Measurements from ENCODE around the gene RHBDD2. TPM values are rescaled to one million over a fixed set of nuclear protein-coding genes. Genes with fewer than 3 reads are reported as not detected.
"Not testable (repeated sequence)": the region's sequence is repeated elsewhere in the genome, so short reads cannot be mapped to it uniquely, and the experiment has no call there.

RHBDD2 gene
- total and polyA plus RNA-seq, 4 donors, result 25.1 to 102 (median 82.0) TPM

GRCh38 chr7:75847707-75848106 is 31.1 kb upstream of the RHBDD2 start:
- Histone ChIP-seq H3K27ac (ENCODE audit: low read depth in 1 of 2, low read length in 1 of 2) (no peak overlapping the region), H3K4me3 (no peak overlapping the region), H3K4me1 (ENCODE audit: control insufficient read depth in 5 of 5, insufficient read depth in 5 of 5, low read length in 5 of 5) (peaks cover 1 to 12% (median 4%) of the 10 kb centered on the region in 5 donors), H3K27me3 (ENCODE audit: control insufficient read depth in 3 of 3, insufficient read depth in 3 of 3, low read length in 2 of 3) (no peaks in the 10 kb centered on the region), H3K36me3 (ENCODE audit: control insufficient read depth in 4 of 4, insufficient read depth in 4 of 4, low read length in 4 of 4) (no peaks in the 10 kb centered on the region), H3K9ac (ENCODE audit: insufficient read depth in 1 of 2, low read length in 2 of 2) (no peak overlapping the region), H3K9me3 (ENCODE audit: control insufficient read depth in 4 of 4, insufficient read depth in 3 of 4, low read length in 3 of 4) (no peaks in the 10 kb centered on the region)
- DNase-seq, result no peak
- 48 to 68% methylated on average over 7 of the region's 7 CpGs for WGBS, 2 donors
- TF ChIP-seq CTCF (IDR thresholded peaks at IDR 0.05; ENCODE audit: control extremely low read depth, extremely low read depth), result no peak
- ATAC-seq (ENCODE audit: insufficient read depth, low FRiP score), result peak; percentile 27

- no peaks in the 10 kb centered on the region for H3K36me3 ChIP-seq (ENCODE audit: control insufficient read depth in 4 of 4, insufficient read depth in 4 of 4, low read length in 4 of 4)
- DNase-seq (no peak), ATAC-seq (ENCODE audit: insufficient read depth, low FRiP score) (no peak)
- no peaks in the 10 kb centered on the region for H3K9me3 ChIP-seq (ENCODE audit: control insufficient read depth in 4 of 4, insufficient read depth in 3 of 4, low read length in 3 of 4)
- peaks cover 0 to 1% (median 0%) of the 10 kb centered on the region in 5 donors for H3K4me1 ChIP-seq (ENCODE audit: control insufficient read depth in 5 of 5, insufficient read depth in 5 of 5, low read length in 5 of 5)
- TF ChIP-seq CTCF (IDR thresholded peaks at IDR 0.05; ENCODE audit: control extremely low read depth, extremely low read depth), result no peak
- no peak overlapping the region for H3K9ac ChIP-seq (ENCODE audit: insufficient read depth in 1 of 2, low read length in 2 of 2)
- H3K4me3 ChIP-seq, result no peak overlapping the region
- H3K27ac ChIP-seq (ENCODE audit: low read depth in 1 of 2, low read length in 1 of 2), result no peak overlapping the region
- WGBS, 2 donors, result 65 to 76% methylated on average over 3 of the region's 3 CpGs
- H3K27me3 ChIP-seq (ENCODE audit: control insufficient read depth in 3 of 3, insufficient read depth in 3 of 3, low read length in 2 of 3), result no peaks in the 10 kb centered on the region
Observed at GRCh38 chr7:75849573-75849972, 29.3 kb upstream of the RHBDD2 start.

GRCh38 chr7:75850235-75850634 is 28.6 kb upstream of the RHBDD2 start:
- Histone ChIP-seq H3K27me3 (ENCODE audit: control insufficient read depth in 3 of 3, insufficient read depth in 3 of 3, low read length in 2 of 3) (no peaks in the 10 kb centered on the region), H3K9me3 (ENCODE audit: control insufficient read depth in 4 of 4, insufficient read depth in 3 of 4, low read length in 3 of 4) (no peaks in the 10 kb centered on the region), H3K4me3 (no peak overlapping the region), H3K27ac (ENCODE audit: low read depth in 1 of 2, low read length in 1 of 2) (no peak overlapping the region), H3K4me1 (ENCODE audit: control insufficient read depth in 5 of 5, insufficient read depth in 5 of 5, low read length in 5 of 5) (peaks cover 0 to 1% (median 0%) of the 10 kb centered on the region in 5 donors), H3K36me3 (ENCODE audit: control insufficient read depth in 4 of 4, insufficient read depth in 4 of 4, low read length in 4 of 4) (no peaks in the 10 kb centered on the region), H3K9ac (ENCODE audit: insufficient read depth in 1 of 2, low read length in 2 of 2) (no peak overlapping the region)
- no peak for TF ChIP-seq CTCF (IDR thresholded peaks at IDR 0.05; ENCODE audit: control extremely low read depth, extremely low read depth)
- ATAC-seq (ENCODE audit: insufficient read depth, low FRiP score) (no peak), DNase-seq (no peak)
- 44 to 59% methylated on average over 4 of the region's 4 CpGs for WGBS, 2 donors

- DNase-seq (no peak), ATAC-seq (ENCODE audit: insufficient read depth, low FRiP score) (peak; percentile 38)
- Histone ChIP-seq H3K4me3 (no peak overlapping the region), H3K27ac (ENCODE audit: low read depth in 1 of 2, low read length in 1 of 2) (no peak overlapping the region), H3K36me3 (ENCODE audit: control insufficient read depth in 4 of 4, insufficient read depth in 4 of 4, low read length in 4 of 4) (no peaks in the 10 kb centered on the region), H3K27me3 (ENCODE audit: control insufficient read depth in 3 of 3, insufficient read depth in 3 of 3, low read length in 2 of 3) (no peaks in the 10 kb centered on the region), H3K4me1 (ENCODE audit: control insufficient read depth in 5 of 5, insufficient read depth in 5 of 5, low read length in 5 of 5) (peaks cover 0 to 1% (median 0%) of the 10 kb centered on the region in 5 donors), H3K9ac (ENCODE audit: insufficient read depth in 1 of 2, low read length in 2 of 2) (no peak overlapping the region), H3K9me3 (ENCODE audit: control insufficient read depth in 4 of 4, insufficient read depth in 3 of 4, low read length in 3 of 4) (no peaks in the 10 kb centered on the region)
- no peak for TF ChIP-seq CTCF (IDR thresholded peaks at IDR 0.05; ENCODE audit: control extremely low read depth, extremely low read depth)
- WGBS, 2 donors, result 71 to 72% methylated on average over 5 of the region's 5 CpGs
Observed at GRCh38 chr7:75854233-75854632, 24.6 kb upstream of the RHBDD2 start.

GRCh38 chr7:75854813-75855345 is 24.0 kb upstream of the RHBDD2 start:
- DNase-seq; H3K27me3 ChIP-seq (ENCODE audit: control insufficient read depth in 3 of 3, insufficient read depth in 3 of 3, low read length in 2 of 3); ATAC-seq (ENCODE audit: insufficient read depth, low FRiP score); H3K27ac ChIP-seq (ENCODE audit: low read depth in 1 of 2, low read length in 1 of 2); H3K36me3 ChIP-seq (ENCODE audit: control insufficient read depth in 4 of 4, insufficient read depth in 4 of 4, low read length in 4 of 4); H3K9ac ChIP-seq (ENCODE audit: insufficient read depth in 1 of 2, low read length in 2 of 2); H3K4me1 ChIP-seq (ENCODE audit: control insufficient read depth in 5 of 5, insufficient read depth in 5 of 5, low read length in 5 of 5); H3K4me3 ChIP-seq; H3K9me3 ChIP-seq (ENCODE audit: control insufficient read depth in 4 of 4, insufficient read depth in 3 of 4, low read length in 3 of 4): not testable (repeated sequence)
- 91 to 96% methylated on average over 8 to 10 of the region's 10 CpGs for WGBS, 2 donors
